Measurements from ENCODE around the gene TATDN2. TPM values are rescaled to one million over a fixed set of nuclear protein-coding genes. Genes with fewer than 3 reads are reported as not detected.

The TATDN2 gene
- polyA plus RNA-seq, 2 of the 4 experiments (the other 2 are of a cell fraction): 22.4 to 34.9 TPM

DNA sequence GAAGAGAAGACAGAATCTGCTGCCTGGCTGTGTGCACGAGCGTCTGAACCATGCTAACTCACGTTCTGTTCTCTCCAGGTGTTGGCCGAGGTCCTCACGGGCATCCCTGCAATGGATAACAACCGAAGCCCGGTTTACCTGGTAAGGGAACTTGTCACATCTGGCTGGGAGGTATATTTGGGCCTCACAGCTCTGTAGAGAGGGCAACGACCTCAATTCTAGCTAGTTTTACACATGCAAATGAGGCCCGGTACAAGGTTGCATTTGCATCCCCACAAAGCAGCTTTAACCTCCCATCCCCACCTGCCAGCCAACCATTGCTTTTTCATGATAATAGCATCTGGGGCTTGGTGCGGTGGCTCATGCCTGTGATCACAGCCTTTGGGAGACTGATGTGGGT is 22.0 kb upstream of the TATDN2 start:
- CTCF ChIA-PET: interaction anchor here (0.6 to 1.7 kb wide), 8 partner anchors 22 to 112 kb away, joined by 3 to 7 read pairs (median 3); partner anchors contain the start of gene IRAK2
- 90% methylated on average over 10 of the region's 10 CpGs for WGBS (ENCODE audit: missing lambda C conversion rate)
- POLR2A ChIA-PET: no interaction called here
- no peak overlapping the region for H3K4me2 ChIP-seq
- H3K4me1 ChIP-seq: peaks cover 34% of the 10 kb centered on the region
- ATAC-seq: no peak
- no peak for TF ChIP-seq RCOR1 (IDR thresholded peaks at IDR 0.05; ENCODE audit: low read depth, low read length)
- TF ChIP-seq RAD21 (conservative IDR thresholded peaks at IDR 0.05 in 1 of 2, IDR thresholded peaks at IDR 0.05 in 1 of 2): no peak
- no peak for TF ChIP-seq ZFP36 (IDR thresholded peaks at IDR 0.05; ENCODE audit: borderline replicate concordance, partially characterized antibody)
- TF ChIP-seq MAFK (IDR thresholded peaks at IDR 0.05; ENCODE audit: partially characterized antibody): no peak
- TF ChIP-seq CEBPB (IDR thresholded peaks at IDR 0.05): no peak
- TF ChIP-seq, protein P1, sequence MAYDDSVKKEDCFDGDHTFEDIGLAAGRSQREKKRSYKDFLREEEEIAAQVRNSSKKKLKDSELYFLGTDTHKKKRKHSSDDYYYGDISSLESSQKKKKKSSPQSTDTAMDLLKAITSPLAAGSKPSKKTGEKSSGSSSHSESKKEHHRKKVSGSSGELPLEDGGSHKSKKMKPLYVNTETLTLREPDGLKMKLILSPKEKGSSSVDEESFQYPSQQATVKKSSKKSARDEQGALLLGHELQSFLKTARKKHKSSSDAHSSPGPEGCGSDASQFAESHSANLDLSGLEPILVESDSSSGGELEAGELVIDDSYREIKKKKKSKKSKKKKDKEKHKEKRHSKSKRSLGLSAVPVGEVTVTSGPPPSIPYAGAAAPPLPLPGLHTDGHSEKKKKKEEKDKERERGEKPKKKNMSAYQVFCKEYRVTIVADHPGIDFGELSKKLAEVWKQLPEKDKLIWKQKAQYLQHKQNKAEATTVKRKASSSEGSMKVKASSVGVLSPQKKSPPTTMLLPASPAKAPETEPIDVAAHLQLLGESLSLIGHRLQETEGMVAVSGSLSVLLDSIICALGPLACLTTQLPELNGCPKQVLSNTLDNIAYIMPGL (CRISPR knock-in tag; IDR thresholded peaks at IDR 0.05; ENCODE audit: borderline replicate concordance): no peak
- DNase-seq (ENCODE audit: low read depth in 1 of 2, low spot score in 1 of 2): no peak
- FAIRE-seq: no peak
- no peaks in the 10 kb centered on the region for H3K9me3 ChIP-seq
- H3K27ac ChIP-seq: no peak overlapping the region
- H3K4me3 ChIP-seq: no peak overlapping the region

DNA sequence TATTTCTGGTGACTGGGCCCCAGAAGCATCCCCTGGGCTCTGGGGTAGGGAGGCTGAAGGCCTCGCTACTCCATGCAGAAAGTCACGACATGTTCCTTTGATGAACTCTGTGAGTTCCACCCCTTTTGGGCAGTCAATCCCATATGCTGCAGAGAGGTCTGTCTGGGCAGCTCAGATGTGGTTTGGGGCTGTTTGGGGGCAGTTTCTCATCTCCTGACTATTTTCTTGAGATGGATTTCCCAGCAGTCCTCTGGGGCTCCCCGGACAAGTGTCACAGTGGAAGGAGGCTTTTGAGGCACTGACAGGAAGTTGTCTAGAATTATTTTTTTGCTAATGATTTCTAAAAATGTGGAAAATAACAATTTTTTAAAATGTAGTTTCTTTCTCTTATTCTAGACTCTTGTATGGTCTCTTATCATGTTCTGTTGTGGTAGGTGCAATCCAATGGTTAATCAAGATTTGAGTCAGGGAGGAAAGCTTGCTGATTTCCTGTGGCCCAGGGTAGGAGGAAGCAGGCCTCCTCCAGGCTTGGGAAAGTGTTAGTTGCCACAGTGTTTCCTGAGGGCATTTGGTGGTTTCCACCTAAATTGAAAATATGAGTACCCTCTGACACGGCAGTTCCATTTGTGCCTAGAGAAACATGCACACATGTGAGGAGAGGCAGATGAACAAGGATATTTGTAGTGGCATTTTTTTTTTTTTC is 19.9 kb upstream of the TATDN2 start:
- ATAC-seq (no peak), DNase-seq (ENCODE audit: low read depth in 1 of 2, low spot score in 1 of 2) (no peak), FAIRE-seq (no peak)
- H3K4me3 ChIP-seq: no peak overlapping the region
- no peak overlapping the region for H3K27ac ChIP-seq
- no peaks in the 10 kb centered on the region for H3K9me3 ChIP-seq
- 92% methylated on average over 4 of the region's 4 CpGs for WGBS (ENCODE audit: missing lambda C conversion rate)
- POLR2A ChIA-PET: no interaction called here
- TF ChIP-seq NR3C1 (IDR thresholded peaks at IDR 0.05) (no peak), RCOR1 (IDR thresholded peaks at IDR 0.05; ENCODE audit: low read depth, low read length) (no peak), PBX3 (IDR thresholded peaks at IDR 0.05) (no peak), JUNB (IDR thresholded peaks at IDR 0.05) (no peak), KDM5A (IDR thresholded peaks at IDR 0.05) (no peak), FOSL2 (IDR thresholded peaks at IDR 0.05) (no peak), FOSL2 (CRISPR knock-in tag; IDR thresholded peaks at IDR 0.05) (no peak), BHLHE40 (IDR thresholded peaks at IDR 0.05; ENCODE audit: low read depth, low read length) (no peak), RNF2 (IDR thresholded peaks at IDR 0.05; ENCODE audit: borderline replicate concordance, low read depth) (no peak)
- TF ChIP-seq, protein P1 (CRISPR knock-in tag; IDR thresholded peaks at IDR 0.05; ENCODE audit: borderline replicate concordance): no peak
- H3K4me1 ChIP-seq: peaks cover 14% of the 10 kb centered on the region
- H3K4me2 ChIP-seq: no peak overlapping the region
- CTCF ChIA-PET: interaction anchor here (1.6 to 2.2 kb wide), 2 partner anchors 11 to 64 kb away, joined by 4 read pairs; partner anchors contain the start of gene IRAK2

DNA sequence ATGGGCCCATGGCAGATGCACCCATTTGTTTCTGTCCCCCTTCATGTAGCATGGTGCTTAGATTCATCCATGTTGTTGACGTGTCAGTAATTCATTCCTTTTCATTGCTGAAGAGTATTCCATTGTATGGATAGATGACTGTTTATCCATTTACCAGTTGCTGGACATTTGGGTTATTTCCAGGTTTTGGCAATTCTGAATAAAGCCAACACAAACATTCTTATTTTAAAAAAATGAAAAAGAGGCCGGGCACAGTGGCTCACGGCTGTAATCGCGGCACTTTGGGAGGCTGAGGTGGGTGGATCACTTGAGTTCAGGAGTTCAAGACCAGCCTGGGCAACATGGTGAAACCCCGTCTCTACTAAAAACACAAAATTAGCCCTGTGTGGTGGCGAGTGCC is 18.7 kb upstream of the TATDN2 start:
- Histone ChIP-seq H3K4me1 (peaks cover 3% of the 10 kb centered on the region), H3K4me3 (no peak overlapping the region), H3K4me2 (no peak overlapping the region), H3K27ac (no peak overlapping the region), H3K9me3 (no peaks in the 10 kb centered on the region)
- no peak for TF ChIP-seq NPAS2 (CRISPR knock-in tag; IDR thresholded peaks at IDR 0.05; ENCODE audit: borderline replicate concordance)
- no peak for TF ChIP-seq FOXS1 (CRISPR knock-in tag; IDR thresholded peaks at IDR 0.05)
- TF ChIP-seq ZNF302 (CRISPR knock-in tag; IDR thresholded peaks at IDR 0.05): no peak
- TF ChIP-seq, protein P2, sequence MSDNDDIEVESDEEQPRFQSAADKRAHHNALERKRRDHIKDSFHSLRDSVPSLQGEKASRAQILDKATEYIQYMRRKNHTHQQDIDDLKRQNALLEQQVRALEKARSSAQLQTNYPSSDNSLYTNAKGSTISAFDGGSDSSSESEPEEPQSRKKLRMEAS (IDR thresholded peaks at IDR 0.05): no peak
- TF ChIP-seq POLR2A (IDR thresholded peaks at IDR 0.05; ENCODE audit: low read length): no peak
- TF ChIP-seq RNF2 (IDR thresholded peaks at IDR 0.05; ENCODE audit: borderline replicate concordance, low read depth): no peak
- TF ChIP-seq KDM1A (IDR thresholded peaks at IDR 0.05; ENCODE audit: low read depth): no peak
- no peak for TF ChIP-seq SREBF2 (IDR thresholded peaks at IDR 0.05)
- TF ChIP-seq ZFP36 (IDR thresholded peaks at IDR 0.05; ENCODE audit: borderline replicate concordance, partially characterized antibody): no peak
- TF ChIP-seq, protein P3, sequence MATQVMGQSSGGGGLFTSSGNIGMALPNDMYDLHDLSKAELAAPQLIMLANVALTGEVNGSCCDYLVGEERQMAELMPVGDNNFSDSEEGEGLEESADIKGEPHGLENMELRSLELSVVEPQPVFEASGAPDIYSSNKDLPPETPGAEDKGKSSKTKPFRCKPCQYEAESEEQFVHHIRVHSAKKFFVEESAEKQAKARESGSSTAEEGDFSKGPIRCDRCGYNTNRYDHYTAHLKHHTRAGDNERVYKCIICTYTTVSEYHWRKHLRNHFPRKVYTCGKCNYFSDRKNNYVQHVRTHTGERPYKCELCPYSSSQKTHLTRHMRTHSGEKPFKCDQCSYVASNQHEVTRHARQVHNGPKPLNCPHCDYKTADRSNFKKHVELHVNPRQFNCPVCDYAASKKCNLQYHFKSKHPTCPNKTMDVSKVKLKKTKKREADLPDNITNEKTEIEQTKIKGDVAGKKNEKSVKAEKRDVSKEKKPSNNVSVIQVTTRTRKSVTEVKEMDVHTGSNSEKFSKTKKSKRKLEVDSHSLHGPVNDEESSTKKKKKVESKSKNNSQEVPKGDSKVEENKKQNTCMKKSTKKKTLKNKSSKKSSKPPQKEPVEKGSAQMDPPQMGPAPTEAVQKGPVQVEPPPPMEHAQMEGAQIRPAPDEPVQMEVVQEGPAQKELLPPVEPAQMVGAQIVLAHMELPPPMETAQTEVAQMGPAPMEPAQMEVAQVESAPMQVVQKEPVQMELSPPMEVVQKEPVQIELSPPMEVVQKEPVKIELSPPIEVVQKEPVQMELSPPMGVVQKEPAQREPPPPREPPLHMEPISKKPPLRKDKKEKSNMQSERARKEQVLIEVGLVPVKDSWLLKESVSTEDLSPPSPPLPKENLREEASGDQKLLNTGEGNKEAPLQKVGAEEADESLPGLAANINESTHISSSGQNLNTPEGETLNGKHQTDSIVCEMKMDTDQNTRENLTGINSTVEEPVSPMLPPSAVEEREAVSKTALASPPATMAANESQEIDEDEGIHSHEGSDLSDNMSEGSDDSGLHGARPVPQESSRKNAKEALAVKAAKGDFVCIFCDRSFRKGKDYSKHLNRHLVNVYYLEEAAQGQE (IDR thresholded peaks at IDR 0.05): no peak
- CTCF ChIA-PET: interaction anchor here (1.3 to 2.2 kb wide), 3 partner anchors 16 to 283 kb away, joined by 3 to 8 read pairs (median 4); partner anchors contain the start of gene IRAK2
- ATAC-seq (no peak), DNase-seq (ENCODE audit: low read depth in 1 of 2, low spot score in 1 of 2) (no peak), FAIRE-seq (no peak)
- POLR2A ChIA-PET: no interaction called here
- 89% methylated on average over 7 of the region's 7 CpGs for WGBS (ENCODE audit: missing lambda C conversion rate)
